HG02884 (cell line): ENCODE results near the gene NCAPD2.
"Not testable (repeated sequence)": the region's sequence is repeated elsewhere in the genome, so short reads cannot be mapped to it uniquely, and the experiment has no call there.

ENCODE experiments used
- ATAC-seq: cut with Tn5 transposase; IDR thresholded peaks from one replicate; pipeline ENCODE4 v1.9.1; 2021; ENCODE audit warnings: mild to moderate bottlenecking, moderate library complexity; ENCODE audit not compliant: unreplicated experiment

The NCAPD2 gene

DNA sequence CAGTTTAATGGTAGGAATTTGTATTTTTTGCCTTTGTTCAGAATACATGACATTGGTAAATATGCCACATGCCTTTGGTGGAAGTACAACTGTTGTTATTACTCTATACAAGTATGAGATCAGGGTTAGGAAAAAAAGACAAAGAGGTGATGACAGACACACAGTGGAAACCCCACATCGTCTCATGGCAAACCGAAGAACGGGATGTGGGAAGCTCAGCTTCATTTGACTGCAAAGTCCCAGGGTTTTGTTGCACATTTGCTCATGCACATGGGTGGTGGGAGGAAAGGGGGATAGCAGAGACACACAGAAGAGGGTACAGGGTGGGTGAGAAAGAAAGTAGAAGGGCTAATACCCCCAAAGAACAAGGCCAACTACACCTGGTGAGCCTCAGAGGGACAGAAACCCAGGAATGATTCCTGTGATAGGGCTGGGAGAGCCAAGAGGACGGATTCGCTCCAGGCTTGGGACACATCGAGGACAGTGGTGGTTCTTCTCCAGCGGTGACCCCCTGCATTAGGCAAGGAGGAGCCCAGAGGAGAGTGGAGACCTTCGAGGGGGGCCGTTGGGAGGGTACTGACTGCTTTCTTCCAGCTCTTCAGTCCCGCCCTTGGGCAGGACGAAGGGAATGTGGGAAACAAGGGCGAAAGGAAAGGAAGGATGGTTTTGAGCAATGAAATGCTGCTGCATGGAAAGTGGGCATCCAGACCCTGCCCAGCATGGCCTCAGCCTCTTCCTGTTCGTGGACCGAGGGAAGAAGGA, 31.5 kb upstream of the NCAPD2 start:
- ATAC-seq: no peak

DNA sequence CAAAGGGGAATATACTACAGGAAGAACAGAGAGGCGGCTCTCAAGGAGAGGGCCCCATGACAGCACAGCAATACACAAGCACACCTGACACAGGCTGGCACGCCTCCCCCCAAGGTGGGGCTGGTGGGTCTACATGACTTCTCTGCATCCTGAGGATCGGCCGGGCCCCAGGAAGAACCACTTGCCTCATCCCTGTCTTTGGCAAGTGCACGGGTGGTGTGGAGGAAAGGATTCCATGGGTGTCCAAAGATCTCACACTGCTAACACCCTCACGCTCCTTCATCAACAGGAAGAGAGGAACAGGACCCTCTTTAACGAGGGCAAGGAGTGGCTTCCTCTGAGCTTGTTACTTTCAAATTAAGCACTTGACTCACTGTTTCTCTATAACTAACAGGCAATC, 30.7 kb upstream of the NCAPD2 start:
- no peak for ATAC-seq

DNA sequence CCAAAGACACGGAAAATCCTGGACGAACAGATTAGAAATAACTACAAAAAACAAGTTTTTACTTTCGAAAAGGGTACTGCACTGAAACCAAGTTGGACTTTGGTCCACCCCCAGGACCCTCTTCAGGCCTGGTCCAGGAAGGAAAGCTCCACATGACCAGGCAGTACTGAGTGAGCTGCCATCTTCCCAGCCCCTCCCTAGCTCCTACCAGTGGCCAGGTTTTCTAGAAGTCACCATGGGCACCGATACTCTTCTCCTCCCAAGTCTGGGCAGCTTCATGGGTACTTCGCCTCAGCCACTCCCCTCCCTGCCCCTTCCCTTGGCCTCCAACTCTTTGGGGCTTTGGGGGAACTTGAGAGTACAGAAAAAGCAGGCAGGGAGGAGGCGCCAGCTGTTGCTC, 30.0 kb upstream of the NCAPD2 start:
- ATAC-seq: no peak

DNA sequence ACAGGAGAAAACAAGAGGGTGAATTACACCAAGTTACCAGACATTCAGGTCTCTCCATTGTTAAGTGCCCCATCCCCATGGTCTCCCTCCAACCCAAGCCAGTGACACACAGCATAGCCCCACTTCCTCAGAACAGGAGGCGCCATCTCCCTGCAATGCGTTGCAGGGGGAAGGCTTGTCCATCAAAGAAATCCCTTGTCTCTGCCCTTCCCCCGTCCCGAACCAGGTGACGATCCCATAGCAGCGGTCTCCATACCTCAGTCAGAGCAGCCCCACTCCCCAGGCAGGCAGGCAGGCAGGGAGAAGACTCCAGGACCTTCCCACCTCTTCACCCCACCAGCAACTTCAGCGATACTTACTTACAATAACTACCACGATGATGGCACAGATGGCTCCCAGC, 29.4 kb upstream of the NCAPD2 start:
- ATAC-seq: no peak

DNA sequence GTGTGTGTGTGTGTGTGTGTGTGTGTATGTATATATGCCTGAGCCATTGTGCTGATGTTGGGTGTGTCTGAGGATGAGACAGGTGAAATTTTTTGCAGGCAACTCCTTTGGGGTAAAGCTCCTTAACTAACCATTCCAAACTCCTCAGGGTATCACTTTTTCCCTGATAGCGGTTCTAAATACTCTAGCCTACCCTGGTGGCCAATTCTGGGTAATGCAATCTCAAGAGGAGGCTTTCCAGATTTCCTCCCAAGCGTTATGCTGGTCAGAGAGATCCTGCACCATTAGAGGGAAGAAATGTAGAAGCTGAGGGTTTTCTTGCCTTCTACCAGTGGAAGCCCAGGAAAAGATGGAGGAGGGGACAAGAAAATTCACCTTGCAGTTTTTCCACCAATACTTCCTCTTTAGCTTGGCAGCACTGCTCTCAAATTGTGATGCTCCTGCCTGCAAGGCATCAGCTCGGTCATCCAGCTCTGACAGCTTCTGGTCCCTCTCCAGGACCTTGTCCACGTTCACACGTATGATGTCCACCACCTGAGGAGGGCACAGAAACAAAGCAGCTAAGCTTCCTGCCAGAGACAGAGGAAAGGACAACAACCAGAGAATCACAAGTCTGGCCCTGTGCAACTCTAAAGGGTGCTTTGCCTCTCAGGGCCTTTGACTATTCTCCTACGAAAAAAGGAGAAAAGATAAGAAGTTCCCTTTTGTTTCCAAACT, 28.3 kb upstream of the NCAPD2 start:
- no peak for ATAC-seq

DNA sequence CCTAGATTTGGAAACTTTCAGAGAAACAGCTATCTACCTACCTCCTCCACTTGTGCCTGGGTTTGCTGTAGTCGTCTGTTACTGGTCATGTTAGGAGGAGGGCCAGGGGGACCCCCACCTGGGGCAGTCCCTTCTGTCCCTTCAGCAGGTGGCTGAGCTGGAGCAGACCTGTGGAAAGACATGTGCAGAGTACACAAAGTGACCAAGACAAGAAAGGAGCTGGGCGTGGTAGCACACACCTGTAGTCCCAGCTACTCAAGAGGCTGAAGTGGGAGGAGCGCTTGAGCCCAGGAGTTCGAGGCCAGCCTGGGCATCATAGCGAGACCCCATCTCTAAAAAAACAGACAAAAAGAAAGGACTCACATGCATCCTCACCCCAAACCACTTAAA, 27.7 kb upstream of the NCAPD2 start:
- no peak for ATAC-seq

DNA sequence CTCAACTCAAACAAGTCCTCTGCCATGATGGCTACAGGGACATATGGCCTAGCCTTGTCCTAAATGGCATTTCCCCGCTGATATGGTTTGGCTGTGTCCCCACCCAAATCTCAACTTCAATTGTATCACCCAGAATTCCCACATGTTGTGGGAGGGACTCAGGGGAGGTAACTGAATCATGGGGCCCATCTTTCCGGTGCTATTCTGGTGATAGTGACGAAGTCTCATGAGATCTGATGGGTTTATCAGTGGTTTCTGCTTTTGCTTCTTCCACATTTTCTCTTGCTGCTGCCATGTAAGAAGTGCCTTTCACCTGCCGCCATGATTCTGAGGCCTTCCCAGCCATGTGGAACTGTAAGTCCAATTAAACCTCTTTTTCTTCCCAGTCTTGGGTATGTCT, 27.2 kb upstream of the NCAPD2 start:
- ATAC-seq: not testable (repeated sequence)

DNA sequence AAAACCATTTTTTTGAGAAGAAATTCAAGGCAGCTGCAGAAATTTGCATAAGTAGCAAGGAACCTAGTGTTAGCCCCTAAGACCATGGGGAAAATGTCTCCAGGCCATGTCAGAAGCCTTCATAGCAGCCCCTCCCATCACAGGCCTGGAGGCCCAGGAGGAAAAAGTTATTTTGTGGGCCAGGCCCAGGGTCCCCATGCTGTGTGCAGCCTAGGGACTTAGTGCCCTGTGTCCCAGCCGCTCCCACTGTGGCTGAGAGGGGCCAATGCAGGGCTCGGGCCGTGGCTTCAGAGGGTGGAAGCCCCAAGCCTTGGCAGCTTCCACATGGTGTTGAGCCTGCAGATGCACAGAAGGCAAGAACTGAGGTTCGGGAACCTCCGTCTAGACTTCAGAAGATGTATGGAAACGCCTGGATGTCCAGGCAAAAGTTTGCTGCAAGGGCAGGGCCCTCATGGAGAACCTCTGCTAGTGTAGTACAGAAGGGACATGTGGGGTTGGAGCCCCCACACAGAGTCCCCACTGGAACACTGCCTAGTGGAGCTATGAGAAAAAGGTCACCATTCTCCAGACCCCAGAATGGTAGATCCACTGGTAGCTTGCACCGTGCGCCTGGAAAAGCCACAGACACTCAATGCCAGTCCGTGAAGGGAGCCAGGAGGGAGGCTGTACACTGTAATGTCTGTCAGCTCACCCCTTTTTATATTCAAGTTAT, 26.2 kb upstream of the NCAPD2 start:
- not testable (repeated sequence) for ATAC-seq

DNA sequence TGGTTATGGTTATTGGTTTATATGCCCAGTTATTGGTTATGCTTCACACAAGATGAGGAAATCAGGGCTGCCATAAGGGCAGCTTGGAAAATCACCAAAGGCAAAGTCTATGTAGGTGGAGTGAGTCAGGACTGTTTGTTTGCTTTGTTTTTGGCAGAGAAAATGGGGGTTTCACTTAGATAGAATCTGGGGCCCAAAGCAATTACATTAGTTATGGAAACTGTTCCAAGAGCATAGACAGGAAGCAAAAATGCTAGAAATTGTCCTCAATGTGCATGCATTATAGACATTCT, 25.7 kb upstream of the NCAPD2 start:
- no peak for ATAC-seq

DNA sequence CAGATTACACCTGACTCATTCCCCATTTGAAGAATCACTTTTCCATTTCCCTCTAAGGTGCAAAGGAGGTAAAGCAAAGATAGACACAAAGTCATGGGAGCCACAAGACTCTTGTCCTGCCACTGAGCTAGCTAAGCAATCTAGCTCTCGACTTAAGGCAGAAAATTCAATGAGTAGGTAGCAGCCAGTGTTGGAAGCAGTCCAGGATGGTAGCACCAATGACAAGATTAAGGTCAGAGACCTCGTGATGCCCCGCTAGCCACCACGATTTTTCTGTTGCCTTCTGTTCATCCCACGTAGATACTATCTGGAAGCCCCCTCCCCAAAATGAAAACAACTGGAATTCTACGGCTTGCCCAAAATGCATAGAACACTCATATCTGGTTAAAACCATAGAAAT, 24.8 kb upstream of the NCAPD2 start:
- ATAC-seq: no peak

DNA sequence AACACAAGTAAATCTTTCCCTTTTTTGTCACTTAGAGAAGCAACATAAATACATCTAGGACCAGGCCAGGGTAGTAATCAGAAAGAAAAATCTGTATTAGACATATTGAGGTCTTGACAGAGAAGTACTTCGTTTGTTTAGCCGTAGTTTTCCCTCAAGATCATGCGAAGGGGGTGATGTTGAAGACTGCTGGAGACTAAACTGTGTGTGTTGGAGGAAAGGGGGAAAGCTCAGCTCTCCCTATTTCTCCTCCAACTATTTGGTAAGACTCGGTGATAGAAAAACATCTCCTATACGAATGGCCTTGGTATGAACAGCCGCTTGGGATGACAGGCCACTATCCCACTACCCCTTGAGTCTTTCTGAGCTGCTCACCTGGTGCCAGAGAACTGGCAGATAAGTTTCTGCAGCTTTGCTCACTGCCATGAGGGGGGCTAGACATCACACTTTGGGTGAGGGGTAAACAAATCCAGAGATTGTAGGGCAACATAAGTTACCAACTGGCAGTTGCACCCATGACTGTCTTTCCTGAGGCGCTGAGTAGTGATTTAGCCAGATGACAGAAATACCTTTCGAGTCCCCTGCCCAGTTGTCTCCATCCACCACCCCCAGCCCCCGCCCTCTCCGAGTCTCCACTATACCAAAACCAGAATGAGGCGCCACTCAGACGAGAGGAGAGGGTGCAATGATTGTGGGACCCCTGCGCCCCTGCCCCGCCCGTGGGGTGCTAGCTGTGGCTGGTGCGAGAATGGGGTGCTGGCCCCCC, 24.1 kb upstream of the NCAPD2 start:
- no peak for ATAC-seq

DNA sequence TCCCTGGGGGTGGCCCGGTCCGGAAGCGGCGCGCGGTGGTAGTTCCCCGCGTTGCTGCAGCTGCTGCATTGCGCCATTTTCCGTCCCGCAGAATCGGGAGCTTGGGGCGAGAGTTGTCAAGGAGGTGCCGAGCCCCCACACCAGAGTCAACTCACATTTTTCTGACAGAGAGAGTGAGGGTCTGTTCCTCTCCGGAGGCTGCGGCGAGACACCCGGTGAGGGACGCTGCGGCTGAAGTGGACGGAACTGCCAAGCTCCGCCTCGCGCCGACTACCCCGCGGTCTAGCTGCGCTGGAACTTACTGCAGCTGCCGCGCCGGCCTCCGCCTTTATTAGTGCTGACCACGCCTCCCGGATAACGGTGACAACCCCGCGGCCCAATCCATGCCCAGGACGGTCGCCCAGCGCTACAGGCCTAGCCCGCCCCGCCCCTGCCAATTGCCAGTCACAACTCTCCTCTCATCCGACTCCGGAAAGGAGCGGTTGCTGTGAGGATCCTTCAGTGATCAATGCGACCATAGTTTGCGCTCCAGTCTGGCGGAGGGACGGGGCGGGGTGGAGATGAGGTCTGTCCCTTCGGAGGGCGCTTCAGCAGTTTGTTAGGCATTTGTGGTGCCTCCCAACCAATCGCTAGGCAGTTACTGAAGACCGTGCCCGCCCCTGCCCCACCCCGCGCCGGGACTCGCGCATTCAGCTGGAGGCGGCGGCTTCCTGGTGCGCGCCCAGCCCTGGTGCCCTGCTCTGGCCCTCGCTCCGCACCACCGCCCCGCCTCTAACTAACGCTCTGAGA, 23.3 kb upstream of the NCAPD2 start, which contains the start of gene VAMP1:
TSS of gene VAMP1 (minus strand) at position 303 of the 789 bp plus-strand sequence. CDS start at position 157, 146 bp downstream.
- peak; percentile 88 for ATAC-seq

DNA sequence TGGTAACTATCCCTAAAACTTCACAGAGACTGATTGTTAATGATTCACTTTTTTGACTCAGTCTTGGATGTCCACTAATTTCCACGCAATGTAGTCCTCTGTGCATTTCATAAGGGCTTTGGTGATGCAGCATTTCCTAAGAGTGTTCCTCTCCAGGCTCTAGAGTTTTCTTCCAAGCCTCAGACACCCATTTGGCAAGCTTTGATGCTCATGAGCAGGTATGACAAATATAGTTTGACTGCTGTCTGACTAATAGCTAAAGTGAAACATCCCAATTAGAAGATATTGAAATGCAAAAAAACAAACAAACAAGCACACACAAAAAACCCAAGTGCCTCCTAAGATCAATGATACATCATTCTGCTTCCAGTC, 21.9 kb upstream of the NCAPD2 start:
- ATAC-seq: no peak

DNA sequence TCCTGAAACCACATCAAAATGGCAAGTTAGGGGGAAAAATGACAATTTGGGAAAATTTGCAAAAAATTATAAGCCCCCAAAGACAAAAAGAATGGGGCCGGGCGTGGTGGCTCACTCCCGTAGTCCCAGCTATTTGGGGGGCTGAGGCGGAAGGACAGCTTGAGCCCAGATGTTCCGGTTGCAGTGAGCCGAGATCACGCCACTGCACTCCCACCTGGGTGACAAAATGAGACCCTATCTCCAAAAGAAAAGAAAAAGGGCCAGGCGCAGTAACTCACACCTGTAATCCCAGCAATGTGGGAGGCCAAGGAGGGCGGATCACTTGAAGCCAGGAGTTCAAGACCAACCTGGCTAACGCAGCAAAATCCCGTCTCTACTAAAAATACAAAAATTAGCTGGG, 21.4 kb upstream of the NCAPD2 start:
- no peak for ATAC-seq

DNA sequence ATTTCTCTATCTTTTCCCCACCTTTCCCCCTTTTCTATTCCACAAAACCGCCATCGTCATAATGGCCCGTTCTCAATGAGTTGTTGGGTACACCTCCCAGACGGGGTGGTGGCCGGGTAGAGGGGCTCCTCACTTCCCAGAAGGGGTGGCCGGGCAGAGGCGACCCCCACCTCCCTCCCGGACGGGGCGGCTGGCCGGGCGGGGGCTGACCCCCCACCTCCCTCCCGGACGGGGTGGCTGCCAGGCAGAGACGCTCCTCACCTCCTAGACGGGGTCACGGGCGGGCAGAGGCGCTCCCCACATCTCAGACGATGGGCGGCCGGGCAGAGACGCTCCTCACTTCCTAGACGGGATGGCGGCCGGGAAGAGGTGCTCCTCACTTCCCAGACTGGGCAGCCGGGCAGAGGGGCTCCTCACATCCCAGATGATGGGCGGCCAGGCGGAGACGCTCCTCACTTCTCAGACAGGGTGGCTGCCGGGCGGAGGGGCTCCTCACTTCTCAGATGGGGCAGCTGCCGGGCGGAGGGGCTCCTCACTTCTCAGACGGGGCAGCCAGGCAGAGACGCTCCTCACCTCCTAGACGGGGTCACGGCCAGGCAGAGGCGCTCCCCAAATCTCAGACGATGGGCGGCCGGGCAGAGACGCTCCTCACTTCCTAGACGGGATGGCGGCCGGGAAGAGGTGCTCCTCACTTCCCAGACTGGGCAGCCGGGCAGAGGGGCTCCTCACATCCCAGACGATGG, 18.5 kb upstream of the NCAPD2 start:
- not testable (repeated sequence) for ATAC-seq

DNA sequence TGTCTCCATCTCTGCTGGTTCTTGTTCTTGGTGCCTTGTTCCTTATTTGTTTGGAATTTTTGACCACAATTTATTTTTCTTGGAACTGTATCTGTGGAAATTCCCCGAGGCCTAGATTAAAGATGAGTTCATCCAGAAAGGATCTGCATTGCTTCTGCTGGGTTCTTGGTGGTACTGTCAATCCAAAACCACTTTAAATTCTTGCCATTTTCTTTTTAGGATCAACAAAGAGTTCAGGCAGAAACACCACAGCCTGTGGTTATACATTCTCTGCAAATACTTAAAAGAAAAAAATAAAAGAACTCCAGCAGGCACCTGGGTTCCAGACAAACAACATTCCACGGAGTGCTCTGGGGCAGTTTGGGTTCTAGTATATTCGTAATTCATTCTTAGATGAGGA, 17.4 kb upstream of the NCAPD2 start:
- ATAC-seq: no peak

DNA sequence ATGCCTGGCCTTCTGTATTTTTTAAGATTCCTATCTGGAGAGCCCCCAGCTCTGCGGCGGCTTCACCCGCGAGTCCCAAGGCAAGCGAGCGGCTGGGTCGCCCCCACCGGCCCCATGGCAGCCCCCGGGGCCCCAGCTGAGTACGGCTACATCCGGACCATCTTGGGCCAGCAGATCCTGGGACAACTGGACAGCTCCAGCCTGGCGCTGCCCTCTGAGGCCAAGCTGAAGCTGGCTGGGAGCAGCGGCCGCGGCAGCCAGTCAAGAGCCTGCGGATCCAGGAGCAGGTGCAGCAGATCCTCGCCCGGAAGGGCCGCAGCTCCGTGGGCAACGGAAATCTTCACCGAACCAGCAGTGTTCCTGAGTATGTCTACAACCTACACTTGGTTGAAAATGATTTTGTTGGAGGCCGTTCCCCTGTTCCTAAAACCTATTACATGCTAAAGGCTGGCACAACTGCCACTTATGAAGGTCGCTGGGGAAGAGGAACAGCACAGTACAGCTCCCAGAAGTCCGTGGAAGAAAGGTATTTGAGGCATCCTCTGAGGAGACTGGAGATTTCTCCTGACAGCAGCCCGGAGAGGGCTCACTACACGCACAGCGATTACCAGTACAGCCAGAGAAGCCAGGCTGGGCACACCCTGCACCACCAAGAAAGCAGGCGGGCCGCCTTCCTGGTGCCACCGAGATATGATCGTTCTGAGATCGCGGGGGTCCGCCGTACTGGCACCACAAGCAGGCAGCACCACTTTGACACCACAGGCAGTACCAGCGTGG, 16.1 kb upstream of the NCAPD2 start:
- not testable (repeated sequence) for ATAC-seq

DNA sequence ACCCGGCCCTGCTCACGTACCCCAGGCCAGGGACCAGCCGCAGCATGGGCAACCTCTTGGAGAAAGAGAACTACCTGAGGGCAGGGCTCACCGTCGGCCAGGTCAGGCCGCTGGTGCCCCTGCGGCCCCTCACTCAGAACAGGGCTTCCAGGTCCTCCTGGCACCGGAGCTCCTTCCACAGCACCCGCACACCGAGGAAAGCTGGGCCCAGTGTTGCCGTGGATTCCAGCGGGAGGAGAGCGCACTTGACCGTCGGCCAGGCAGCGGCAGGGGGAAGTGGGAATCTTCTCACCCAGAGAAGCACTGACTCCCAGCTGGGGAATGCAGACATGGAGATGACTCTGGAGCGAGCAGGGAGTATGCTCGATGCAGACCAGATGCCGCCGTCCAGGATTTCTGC, 15.5 kb upstream of the NCAPD2 start:
- no peak for ATAC-seq

DNA sequence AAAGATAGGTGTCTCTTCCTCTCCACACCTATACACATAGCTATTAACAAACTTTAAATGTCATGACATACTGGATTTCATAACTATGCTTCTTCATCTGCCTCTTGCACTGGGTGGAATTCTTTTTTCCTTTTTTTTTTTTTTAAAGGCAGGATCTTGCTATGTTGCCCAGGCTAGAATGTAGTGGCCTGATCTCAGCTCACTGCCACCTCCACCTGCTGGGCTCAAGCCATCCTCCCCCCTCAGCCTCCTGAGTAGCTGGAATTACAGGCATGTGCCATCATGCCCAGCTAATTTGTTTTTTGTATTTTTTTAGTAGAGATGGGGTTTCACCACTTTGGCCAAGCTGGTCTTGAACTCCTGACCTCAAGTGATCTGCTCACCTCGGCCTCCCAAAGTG, 5.7 kb upstream of the NCAPD2 start:
- ATAC-seq: no peak
